ENCODE data around the gene TMEM243.

DNA sequence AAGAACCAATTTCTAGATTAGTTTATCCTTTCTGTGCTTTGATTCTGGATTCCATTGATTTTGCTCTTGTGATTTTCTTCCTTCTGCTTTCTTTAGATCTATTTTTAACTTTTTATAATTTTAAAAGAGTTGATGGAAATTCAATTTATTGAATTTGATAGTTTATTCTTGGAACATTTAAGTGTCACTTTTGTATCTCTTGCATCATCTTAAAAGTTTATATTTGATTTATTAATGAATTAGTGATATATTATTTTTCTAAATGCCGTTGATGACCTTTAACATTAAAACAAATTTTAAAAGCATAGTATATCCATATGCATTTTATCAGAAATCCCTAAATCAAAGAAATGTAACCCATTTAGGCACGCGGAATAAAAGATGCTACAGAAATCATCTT lies 40.4 kb downstream of the TMEM243 start:
- TF ChIP-seq, protein P1, sequence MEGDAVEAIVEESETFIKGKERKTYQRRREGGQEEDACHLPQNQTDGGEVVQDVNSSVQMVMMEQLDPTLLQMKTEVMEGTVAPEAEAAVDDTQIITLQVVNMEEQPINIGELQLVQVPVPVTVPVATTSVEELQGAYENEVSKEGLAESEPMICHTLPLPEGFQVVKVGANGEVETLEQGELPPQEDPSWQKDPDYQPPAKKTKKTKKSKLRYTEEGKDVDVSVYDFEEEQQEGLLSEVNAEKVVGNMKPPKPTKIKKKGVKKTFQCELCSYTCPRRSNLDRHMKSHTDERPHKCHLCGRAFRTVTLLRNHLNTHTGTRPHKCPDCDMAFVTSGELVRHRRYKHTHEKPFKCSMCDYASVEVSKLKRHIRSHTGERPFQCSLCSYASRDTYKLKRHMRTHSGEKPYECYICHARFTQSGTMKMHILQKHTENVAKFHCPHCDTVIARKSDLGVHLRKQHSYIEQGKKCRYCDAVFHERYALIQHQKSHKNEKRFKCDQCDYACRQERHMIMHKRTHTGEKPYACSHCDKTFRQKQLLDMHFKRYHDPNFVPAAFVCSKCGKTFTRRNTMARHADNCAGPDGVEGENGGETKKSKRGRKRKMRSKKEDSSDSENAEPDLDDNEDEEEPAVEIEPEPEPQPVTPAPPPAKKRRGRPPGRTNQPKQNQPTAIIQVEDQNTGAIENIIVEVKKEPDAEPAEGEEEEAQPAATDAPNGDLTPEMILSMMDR (IDR thresholded peaks at IDR 0.05): no peak
- TF ChIP-seq POLR2A (IDR thresholded peaks at IDR 0.05): no peak

Measured in uterus (tissue), 2 donors.